Fibroblast of gingiva (primary cell): ENCODE results near the gene HSPA12A.

Experiments
- DNase-seq: peaks from one replicate; pipeline ENCODE4 v3.0.0-alpha.2; 2011; ENCODE audit warnings: low read depth

Gene HSPA12A

DNA sequence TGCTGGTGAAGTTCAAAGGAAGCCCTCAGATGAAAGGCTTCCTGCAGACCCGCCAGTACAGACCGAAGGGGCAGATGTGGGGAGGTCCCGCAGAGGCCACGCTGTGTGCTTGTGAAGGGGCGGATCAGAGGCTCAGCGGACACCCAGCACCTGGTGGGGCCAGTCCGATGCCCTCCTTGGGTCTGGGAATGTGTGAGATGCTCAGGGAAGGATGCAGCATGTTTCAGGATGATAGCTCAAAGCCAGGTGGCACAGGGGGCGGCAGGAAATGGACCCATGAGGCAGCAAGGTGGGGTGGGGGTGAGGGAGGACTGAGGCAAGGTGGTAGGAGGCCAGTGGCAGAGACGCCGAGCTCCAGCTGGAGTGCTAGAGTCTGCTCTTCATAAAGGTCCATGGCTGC is 27.9 kb upstream of the HSPA12A start:
- DNase-seq, result no peak

- peak; percentile 7 for DNase-seq
These were observed 27.4 kb upstream of the HSPA12A start for GRCh38 chr10:116769791-116770190.

- DNase-seq, result no peak
These were observed 27.0 kb upstream of the HSPA12A start for GRCh38 chr10:116769368-116769767.

GRCh38 chr10:116768786-116769185 is 26.4 kb upstream of the HSPA12A start:
- DNase-seq, result no peak

DNA sequence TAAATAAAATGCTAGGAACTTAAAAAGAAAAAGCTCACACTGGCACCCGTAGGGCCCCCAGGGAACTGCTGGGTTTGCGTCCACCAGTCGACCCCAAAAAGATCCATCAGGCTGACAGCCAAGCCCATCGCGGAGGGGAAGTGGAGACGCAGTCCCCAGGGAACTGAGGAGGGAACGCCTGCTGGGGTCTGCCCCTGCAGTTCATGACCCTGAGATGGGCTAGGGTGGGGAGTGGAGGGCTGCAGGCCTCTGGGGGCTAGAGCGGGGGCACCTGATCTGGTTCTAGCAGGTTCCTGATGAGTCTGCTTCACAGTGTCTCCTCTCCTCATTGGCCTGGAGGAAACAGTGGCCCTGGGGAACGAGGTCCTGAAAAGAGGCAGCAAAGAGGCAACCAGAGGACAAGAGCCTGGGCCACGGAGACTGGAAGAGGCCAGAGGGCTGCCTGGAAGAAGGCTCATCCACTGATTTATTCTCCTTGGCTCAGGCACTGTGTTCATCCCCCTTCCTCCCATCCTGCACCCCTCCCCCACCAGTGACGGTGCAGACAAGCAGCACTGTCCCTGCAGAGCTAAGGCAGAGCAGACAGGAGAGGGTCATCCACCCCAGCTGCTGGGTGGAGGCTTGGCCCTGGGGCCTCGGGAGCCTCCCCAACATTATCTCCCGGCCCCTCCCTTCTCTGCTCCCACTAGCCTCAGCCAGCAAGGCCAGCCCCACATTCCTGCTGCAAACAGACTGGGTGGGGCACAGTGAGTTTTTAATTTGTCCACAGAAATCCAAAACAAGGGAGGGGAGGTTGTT is 24.7 kb upstream of the HSPA12A start:
- DNase-seq, result no peak

- no peak for DNase-seq
These were observed 24.0 kb upstream of the HSPA12A start for GRCh38 chr10:116766241-116766827.

DNA sequence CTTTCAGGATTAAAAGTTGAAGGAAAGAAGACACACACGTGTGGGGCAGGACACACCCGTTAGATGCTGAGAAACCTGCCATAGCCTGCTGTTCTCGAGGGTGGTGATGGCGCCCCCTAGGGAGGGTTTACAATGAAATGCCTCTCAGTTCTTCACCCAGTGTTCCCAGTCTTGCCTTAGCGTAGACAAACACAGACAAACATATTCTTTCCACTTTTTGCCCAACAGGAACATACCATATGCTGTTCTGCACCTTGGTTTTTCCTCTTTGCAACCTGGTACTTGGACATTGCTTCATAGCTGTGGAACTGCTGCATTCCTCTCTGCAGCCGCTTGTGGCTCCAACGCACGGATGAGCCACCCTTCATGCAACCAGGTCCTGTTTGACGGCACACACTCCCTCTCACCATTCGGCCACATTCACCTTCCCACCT is 23.3 kb upstream of the HSPA12A start:
- DNase-seq, result no peak

- DNase-seq, result no peak
These were observed 22.6 kb upstream of the HSPA12A start for GRCh38 chr10:116764979-116765378.

GRCh38 chr10:116763440-116763839 is 21.1 kb upstream of the HSPA12A start:
- no peak for DNase-seq

DNA sequence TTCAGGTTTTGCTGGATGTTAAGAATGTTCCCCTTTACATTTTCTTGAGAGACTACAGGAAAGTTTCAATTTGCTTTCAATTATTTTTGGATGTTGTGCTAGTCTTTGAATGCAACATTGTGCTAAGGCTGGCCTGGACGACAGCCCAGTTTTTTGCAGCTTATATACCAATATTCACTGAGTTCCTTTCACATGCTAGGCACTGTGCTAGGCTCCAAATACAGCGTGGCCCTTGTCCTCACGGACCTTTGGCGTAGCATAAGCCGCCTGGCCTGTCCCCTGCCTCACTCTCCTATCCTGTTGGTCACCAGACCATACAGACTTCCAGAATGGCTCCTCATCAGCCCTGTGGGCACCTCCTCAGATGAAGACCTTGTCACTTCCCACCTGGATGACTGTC is 19.5 kb upstream of the HSPA12A start:
- no peak for DNase-seq

DNA sequence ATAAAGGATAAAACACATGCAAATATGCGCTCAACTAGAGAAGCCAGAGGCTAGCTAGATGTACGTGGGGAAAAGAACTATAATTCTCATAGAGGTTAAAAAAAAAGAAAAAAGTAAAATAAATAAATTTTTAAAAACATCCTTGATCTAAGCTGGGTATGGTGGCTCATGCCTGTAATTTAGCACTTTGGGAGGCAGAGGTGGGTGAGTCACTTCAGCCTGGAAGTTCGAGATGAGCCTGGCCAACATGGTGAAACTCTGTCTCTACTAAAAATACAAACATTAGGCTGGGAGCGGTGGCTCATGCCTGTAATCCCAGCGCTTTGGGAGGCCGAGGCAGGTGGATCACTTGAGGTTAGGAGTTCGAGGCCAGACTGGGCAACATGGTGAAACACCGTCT is 18.6 kb upstream of the HSPA12A start:
- no peak for DNase-seq

DNA sequence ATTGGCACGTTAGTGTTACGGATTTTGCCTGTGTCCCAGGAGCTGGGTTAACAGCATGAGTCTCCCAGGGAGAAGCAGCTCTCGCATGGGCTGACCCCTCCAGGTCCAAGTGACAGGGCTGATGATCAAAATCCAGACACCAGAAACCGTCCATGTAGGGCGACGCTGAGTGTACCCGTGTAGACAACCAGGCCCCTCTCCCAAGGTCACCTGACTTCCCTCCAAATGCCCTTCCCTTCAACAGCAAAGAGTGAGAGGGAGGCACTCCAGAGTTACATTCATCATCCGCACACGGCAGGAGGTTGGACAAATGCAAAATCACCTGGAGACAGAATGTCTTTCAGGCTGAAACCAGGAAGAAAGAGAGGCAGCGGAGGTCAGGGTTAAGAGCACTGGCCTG is 14.9 kb upstream of the HSPA12A start:
- DNase-seq, result no peak

GRCh38 chr10:116756277-116756676 is 13.9 kb upstream of the HSPA12A start:
- DNase-seq, result peak; percentile 13

DNA sequence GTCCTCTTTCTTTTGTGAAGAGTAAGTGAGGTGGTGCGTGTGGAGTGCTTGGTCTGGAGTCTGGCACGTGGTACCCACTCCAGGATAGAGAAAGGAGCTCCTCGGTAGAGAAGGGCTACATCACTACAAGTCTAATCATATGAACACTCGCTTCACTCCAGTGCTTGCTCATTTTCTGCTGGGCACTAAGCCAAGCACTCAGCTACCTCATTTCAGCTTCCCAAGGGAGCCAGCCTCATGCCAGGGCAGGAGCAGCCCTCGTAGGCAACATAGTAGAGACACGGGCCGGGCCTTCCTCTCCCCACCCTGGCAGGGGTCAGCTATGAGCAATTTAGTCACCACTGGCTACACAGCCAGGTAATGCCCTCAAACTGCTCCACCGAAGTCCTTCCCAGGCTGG is 11.4 kb upstream of the HSPA12A start:
- no peak for DNase-seq

- DNase-seq, result no peak
These were observed 10.8 kb upstream of the HSPA12A start for GRCh38 chr10:116752969-116753665.

GRCh38 chr10:116752563-116752962 is 10.2 kb upstream of the HSPA12A start:
- DNase-seq, result no peak

- no peak for DNase-seq
These were observed 6.1 kb upstream of the HSPA12A start for GRCh38 chr10:116748471-116748870.

DNA sequence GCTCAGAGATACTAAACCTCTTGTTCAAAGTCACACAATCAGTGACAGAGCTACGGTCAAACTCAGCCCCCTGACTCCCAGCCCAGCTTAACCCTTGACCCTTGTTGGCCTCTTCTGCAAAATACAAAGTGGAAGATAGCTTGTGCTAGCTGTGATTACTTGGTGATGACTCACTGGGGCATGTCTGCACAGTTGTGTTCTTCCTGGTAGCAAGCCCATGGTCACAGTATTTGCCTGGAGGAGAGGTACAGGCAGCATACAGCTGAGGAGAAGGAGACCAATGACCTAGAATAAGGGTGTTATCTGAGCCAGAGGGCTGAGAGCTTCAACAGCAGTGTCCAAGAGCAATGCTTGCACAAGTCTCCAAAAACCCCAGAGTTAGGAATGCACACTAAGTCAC is 5.7 kb upstream of the HSPA12A start:
- DNase-seq, result peak; percentile 14

- no peak for DNase-seq
These were observed 5.0 kb upstream of the HSPA12A start for GRCh38 chr10:116747325-116747724.

DNA sequence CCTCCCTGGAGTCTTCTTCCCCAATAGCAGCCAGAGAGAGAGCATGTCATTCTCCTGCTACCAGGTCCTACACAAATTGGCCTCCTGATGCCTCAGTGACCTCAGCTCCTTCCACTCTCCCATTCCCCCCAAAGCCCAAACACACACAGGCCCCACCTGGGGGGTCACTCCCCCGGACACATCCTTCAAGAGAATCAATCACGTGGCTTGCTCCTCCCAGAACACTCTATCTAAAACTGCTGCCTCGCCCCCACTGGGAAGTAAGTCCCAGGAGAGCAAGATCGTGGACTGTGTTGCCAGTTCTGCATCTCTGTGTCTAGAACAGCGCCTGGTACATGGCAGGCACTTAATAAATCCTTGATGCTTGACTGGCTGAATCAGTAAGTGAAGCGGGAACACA is 2.5 kb upstream of the HSPA12A start:
- DNase-seq, result no peak

- DNase-seq, result no peak
These were observed 1.9 kb upstream of the HSPA12A start for GRCh38 chr10:116744163-116744753.

- DNase-seq, result no peak
These were observed 1.1 kb upstream of the HSPA12A start for GRCh38 chr10:116743266-116744064.
